Lower lobe of right lung (tissue), 2 donors: Measurements from ENCODE around the gene RNF10. TPM values are rescaled to one million over a fixed set of nuclear protein-coding genes. Genes with fewer than 3 reads are reported as not detected.

Experiments used
- ATAC-seq, 2 donors: fragments of 200-7000 bp; cut with Tn5 transposase; one replicate each; pipeline ENCODE4 v1.9.1; 2020 to 2022; ENCODE audit warnings: mild to moderate bottlenecking in 2 of 2, moderate library complexity in 2 of 2
- DNase-seq: peaks from one replicate; pipeline ENCODE4 v3.0.0-alpha.2; 2020
- H3K27ac ChIP-seq: fragments of 200-600 bp; one replicate; pipeline ENCODE4 v1.8.0; 2022
- H3K27me3 ChIP-seq: fragments of 200-600 bp; one replicate; pipeline ENCODE4 v1.8.0; 2022; ENCODE audit warnings: low read depth
- H3K36me3 ChIP-seq: fragments of 200-600 bp; one replicate; pipeline ENCODE4 v1.8.0; 2022; ENCODE audit warnings: mild to moderate bottlenecking
- H3K4me1 ChIP-seq: fragments of 200-600 bp; one replicate; pipeline ENCODE4 v1.8.0; 2022
- H3K4me3 ChIP-seq: fragments of 200-600 bp; one replicate; pipeline ENCODE4 v1.8.0; 2022; ENCODE audit warnings: mild to moderate bottlenecking
- H3K9me3 ChIP-seq: fragments of 200-600 bp; one replicate; pipeline ENCODE4 v1.8.0; 2022
- intact Hi-C: fragments of 100-400 bp; cut with DNase I; formaldehyde crosslinking; loops from one replicate; pipeline ENCODE4 v1.11.0; 2022
- total RNA-seq: library from RNA; stranded (reverse); fragmentation: NEBNext Ultra II Directional; extraction: Animal tissue kit (Norgen Biotek cat#: 25700); gene quantifications from one replicate; pipeline ENCODE4 v1.2.1, GENCODE V29; 2021
- TF ChIP-seq, protein P1 (sequence below): fragments of 200-600 bp; IDR thresholded peaks from one replicate; pipeline ENCODE4 v1.8.0; 2022; ENCODE audit warnings: antibody characterized with exemption, mild to moderate bottlenecking
- donor health status: DM: no; HTN: yes; CAD: no; lungs with severe emphysema.

The RNF10 gene
- total RNA-seq, 1 donor from 2014 or later, result 175 TPM

DNA sequence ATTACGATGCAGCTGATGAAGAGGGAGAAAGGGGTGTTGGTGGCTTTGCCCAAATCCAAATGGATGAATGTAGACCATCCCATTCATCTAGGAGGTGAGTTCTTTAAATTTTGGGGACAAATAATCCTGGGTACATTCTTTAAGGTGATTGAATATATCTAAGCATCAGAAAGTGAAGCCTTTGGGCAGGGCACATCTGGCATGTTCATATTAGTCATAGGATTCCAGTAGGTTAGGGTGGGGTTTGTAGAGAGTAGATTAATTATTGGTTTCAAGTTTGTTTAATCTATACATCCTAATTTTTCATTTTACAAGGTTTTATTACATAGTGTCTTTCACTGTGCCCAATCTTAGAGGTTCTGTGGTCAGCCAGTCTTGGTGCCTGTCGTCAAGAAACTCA is 23.4 kb downstream of the RNF10 start:
- no peak for DNase-seq

DNA sequence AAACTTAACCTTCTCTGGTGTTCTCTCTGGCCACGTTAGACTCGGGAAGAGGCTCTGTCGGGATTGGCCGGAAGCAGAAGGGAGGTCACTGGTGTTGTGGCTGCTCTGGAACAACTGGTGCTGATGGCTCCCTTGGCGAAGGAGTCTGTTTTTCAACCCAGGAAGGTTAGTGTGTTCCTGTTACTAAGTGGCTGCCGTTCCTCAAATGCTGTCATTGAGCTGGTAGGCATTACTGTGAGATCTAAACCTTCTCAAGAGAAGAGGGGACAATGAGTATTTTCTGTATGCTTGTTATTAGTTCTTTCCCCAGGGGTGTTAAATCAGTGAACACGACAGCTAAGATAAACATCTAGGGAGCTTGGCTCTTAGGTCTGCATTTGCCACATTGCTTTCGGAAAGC is 28.8 kb downstream of the RNF10 start:
- DNase-seq, result no peak
- Histone ChIP-seq H3K27me3 (no peaks in the 10 kb centered on the region), H3K36me3 (peaks cover 100% of the 10 kb centered on the region), H3K9me3 (no peaks in the 10 kb centered on the region), H3K4me1 (no peaks in the 10 kb centered on the region), H3K4me3 (no peak overlapping the region), H3K27ac (no peak overlapping the region)
- TF ChIP-seq, protein P1, sequence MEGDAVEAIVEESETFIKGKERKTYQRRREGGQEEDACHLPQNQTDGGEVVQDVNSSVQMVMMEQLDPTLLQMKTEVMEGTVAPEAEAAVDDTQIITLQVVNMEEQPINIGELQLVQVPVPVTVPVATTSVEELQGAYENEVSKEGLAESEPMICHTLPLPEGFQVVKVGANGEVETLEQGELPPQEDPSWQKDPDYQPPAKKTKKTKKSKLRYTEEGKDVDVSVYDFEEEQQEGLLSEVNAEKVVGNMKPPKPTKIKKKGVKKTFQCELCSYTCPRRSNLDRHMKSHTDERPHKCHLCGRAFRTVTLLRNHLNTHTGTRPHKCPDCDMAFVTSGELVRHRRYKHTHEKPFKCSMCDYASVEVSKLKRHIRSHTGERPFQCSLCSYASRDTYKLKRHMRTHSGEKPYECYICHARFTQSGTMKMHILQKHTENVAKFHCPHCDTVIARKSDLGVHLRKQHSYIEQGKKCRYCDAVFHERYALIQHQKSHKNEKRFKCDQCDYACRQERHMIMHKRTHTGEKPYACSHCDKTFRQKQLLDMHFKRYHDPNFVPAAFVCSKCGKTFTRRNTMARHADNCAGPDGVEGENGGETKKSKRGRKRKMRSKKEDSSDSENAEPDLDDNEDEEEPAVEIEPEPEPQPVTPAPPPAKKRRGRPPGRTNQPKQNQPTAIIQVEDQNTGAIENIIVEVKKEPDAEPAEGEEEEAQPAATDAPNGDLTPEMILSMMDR, result no peak
- ATAC-seq, result no peak
- intact Hi-C loops, result no loop called here

More for the DNA sequence above, 23.4 kb downstream of the RNF10 start:
- Histone ChIP-seq H3K27me3 (no peaks in the 10 kb centered on the region), H3K4me3 (no peak overlapping the region), H3K27ac (no peak overlapping the region), H3K9me3 (no peaks in the 10 kb centered on the region), H3K36me3 (peaks cover 98% of the 10 kb centered on the region), H3K4me1 (peaks cover 6% of the 10 kb centered on the region)
- intact Hi-C loops, result no loop called here
- ATAC-seq, result no peak
- TF ChIP-seq, protein P1, result no peak

DNA sequence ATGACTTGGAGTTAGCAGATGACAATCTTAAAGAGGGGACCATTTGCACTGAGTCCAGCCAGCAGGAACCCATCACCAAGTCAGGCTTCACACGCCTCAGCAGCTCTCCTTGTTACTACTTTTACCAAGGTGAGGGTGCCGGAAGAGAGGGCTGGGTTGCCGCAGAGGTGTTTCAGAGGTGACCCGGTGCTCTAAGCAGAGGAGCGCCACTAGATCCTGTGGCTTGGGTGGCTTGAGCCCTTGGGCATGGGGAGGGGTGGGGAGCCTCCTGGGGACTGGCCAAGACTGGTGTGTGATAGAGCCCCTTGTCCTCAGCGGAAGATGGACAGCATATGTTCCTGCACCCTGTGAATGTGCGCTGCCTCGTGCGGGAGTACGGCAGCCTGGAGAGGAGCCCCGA is 29.3 kb downstream of the RNF10 start:
- DNase-seq (no peak), ATAC-seq (no peak)
- intact Hi-C loops, result no loop called here
- Histone ChIP-seq H3K27me3 (no peaks in the 10 kb centered on the region), H3K27ac (no peak overlapping the region), H3K4me1 (no peaks in the 10 kb centered on the region), H3K4me3 (no peak overlapping the region), H3K9me3 (no peaks in the 10 kb centered on the region), H3K36me3 (peaks cover 100% of the 10 kb centered on the region)
- TF ChIP-seq, protein P1, result no peak

DNA sequence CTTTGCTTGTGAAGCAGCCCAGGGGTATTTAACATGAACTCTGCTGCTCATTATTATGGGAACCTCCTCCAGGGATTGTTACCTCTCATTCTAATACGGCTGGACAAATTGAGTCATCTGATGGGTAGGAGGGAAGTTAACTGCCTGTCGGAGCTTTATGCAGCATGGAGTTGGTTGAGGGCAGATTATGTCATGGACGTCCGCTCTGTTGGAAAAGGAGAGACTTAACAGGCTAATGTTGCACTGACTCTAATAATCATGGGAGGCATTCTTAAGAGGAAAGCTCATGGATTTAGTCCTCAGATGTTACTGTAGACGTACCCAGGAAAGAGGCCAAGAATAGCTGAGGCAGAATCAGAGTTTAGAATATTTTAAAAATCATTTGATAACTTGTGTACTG is 37.1 kb downstream of the RNF10 start:
- intact Hi-C loops, result no loop called here
- H3K9me3 ChIP-seq, result no peaks in the 10 kb centered on the region
- H3K36me3 ChIP-seq, result peaks cover 100% of the 10 kb centered on the region

DNA sequence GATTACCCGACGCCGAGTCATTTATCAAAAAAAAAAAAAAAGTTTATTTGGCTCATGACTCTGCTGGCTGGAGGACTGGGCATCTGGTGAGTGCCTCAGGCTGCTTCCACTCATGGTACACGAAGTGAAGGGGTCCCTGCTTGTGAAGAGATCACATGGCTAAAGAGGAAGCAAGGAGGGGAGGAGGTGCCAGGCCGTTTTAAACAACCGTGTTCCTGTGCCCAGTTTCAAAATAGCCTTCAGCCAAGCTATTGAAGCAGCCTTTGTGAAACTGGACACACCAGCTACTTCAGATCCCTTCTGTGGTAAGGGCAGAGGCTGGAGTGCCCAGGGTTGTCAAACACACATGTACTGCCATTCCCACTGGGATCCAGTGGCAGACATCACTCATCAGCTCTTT is 39.4 kb downstream of the RNF10 start:
- Histone ChIP-seq H3K9me3 (no peaks in the 10 kb centered on the region), H3K4me3 (no peak overlapping the region), H3K4me1 (no peaks in the 10 kb centered on the region), H3K36me3 (peaks cover 100% of the 10 kb centered on the region), H3K27me3 (no peaks in the 10 kb centered on the region), H3K27ac (no peak overlapping the region)
- intact Hi-C loops, result no loop called here
- ATAC-seq, result no peak
- DNase-seq, result no peak
- TF ChIP-seq, protein P1, result no peak

More for the DNA sequence above, 37.1 kb downstream of the RNF10 start:
- Histone ChIP-seq H3K4me3 (no peak overlapping the region), H3K27ac (no peak overlapping the region), H3K27me3 (no peaks in the 10 kb centered on the region), H3K4me1 (no peaks in the 10 kb centered on the region)
- DNase-seq (no peak), ATAC-seq (no peak)
- TF ChIP-seq, protein P1, result no peak

DNA sequence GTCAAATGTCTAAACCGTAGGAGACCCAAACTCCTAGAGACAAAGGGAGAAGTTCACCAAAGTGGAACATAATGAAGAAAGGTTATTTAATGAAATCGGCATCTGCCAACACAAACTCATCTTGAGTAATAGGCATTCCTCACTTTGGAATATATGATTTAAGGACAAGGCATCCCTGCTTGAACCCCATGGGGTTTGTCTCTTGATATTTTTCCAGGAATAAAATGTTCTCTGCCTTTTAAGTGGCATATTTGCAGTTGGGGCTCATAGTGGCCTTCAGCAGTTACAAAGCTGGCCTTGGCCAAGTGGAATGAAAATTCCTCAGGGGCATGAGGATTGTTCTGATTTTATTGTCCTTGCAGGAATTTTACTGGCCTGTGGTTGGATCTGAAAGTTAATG is 40.0 kb downstream of the RNF10 start:
- intact Hi-C loops, result no loop called here
- Histone ChIP-seq H3K9me3 (no peaks in the 10 kb centered on the region), H3K27ac (no peak overlapping the region), H3K4me3 (no peak overlapping the region), H3K36me3 (peaks cover 100% of the 10 kb centered on the region), H3K27me3 (no peaks in the 10 kb centered on the region), H3K4me1 (no peaks in the 10 kb centered on the region)
- ATAC-seq (no peak), DNase-seq (no peak)
- TF ChIP-seq, protein P1, result no peak
